Ishikawa (cell line): ENCODE results near the gene ERMP1.

Experiments used
- CEBPB ChIP-seq: IDR thresholded peaks from 2 replicates; pipeline ENCODE4 v1.6.1; 2012
- CREB1 ChIP-seq: IDR thresholded peaks from 2 replicates; pipeline ENCODE4 v1.6.1; 2012; ENCODE audit warnings: low read depth
- EGR1 ChIP-seq: IDR thresholded peaks from 2 replicates; pipeline ENCODE4 v1.6.1; 2012
- EP300 ChIP-seq: IDR thresholded peaks from 2 replicates; pipeline ENCODE4 v1.6.1; 2012; ENCODE audit warnings: borderline replicate concordance
- FOXM1 ChIP-seq: IDR thresholded peaks from 2 replicates; pipeline ENCODE4 v1.6.1; 2012; ENCODE audit warnings: low read depth, borderline replicate concordance
- NFIC ChIP-seq: IDR thresholded peaks from 2 replicates; pipeline ENCODE4 v1.6.1; 2012
- RAD21 ChIP-seq: IDR thresholded peaks from 2 replicates; pipeline ENCODE4 v1.6.1; 2012; ENCODE audit warnings: low read depth
- REST ChIP-seq: IDR thresholded peaks from 2 replicates; pipeline ENCODE4 v1.6.1; 2012; ENCODE audit warnings: low read depth, mild to moderate bottlenecking
- TAF1 ChIP-seq: IDR thresholded peaks from 2 replicates; pipeline ENCODE4 v1.6.1; 2012; ENCODE audit warnings: low read depth, mild to moderate bottlenecking
- TCF12 ChIP-seq: IDR thresholded peaks from 2 replicates; pipeline ENCODE4 v1.6.1; 2012; ENCODE audit warnings: low read depth
- TEAD4 ChIP-seq: IDR thresholded peaks from 2 replicates; pipeline ENCODE4 v1.6.1; 2012
- YY1 ChIP-seq: IDR thresholded peaks from 2 replicates; pipeline ENCODE4 v1.6.1; 2012; ENCODE audit warnings: low read depth
- ZBTB7A ChIP-seq: IDR thresholded peaks from 2 replicates; pipeline ENCODE4 v1.6.1; 2012; ENCODE audit warnings: low read depth
- TF ChIP-seq, protein P1 (sequence below): IDR thresholded peaks from 2 replicates; pipeline ENCODE4 v1.6.1; 2012
- TF ChIP-seq, protein P2 (sequence below): IDR thresholded peaks from 2 replicates; pipeline ENCODE4 v1.6.1; 2012

Gene ERMP1

DNA sequence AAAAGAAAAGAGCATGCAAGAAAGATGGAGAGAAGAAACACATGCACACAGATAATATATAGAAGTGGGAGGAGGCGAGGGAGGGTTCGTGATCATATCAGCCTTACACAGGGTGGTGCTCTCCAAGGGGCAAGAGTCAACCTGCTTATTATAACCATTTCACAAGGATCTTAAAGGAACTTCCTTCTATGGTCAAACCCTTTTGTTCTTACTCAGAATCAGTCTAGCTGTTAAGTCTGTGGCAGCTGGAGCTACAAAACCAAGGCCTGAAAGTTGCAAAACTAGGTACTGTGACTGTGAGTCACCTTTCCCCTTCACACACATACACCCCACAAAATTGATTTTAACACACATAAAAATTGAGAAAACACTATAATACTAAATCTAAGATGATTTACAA lies 18.5 kb upstream of the ERMP1 start:
- no peak for TF ChIP-seq CREB1
- TF ChIP-seq NFIC: no peak
- no peak for TF ChIP-seq YY1
- no peak for TF ChIP-seq TAF1
- TF ChIP-seq CEBPB: no peak
- TF ChIP-seq, protein P1, sequence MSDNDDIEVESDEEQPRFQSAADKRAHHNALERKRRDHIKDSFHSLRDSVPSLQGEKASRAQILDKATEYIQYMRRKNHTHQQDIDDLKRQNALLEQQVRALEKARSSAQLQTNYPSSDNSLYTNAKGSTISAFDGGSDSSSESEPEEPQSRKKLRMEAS: no peak
- TF ChIP-seq TCF12: no peak
- TF ChIP-seq ZBTB7A: no peak
- TF ChIP-seq RAD21: no peak
- no peak for TF ChIP-seq TEAD4
- no peak for TF ChIP-seq FOXM1
- no peak for TF ChIP-seq REST
- no peak for TF ChIP-seq EP300
- TF ChIP-seq, protein P2, sequence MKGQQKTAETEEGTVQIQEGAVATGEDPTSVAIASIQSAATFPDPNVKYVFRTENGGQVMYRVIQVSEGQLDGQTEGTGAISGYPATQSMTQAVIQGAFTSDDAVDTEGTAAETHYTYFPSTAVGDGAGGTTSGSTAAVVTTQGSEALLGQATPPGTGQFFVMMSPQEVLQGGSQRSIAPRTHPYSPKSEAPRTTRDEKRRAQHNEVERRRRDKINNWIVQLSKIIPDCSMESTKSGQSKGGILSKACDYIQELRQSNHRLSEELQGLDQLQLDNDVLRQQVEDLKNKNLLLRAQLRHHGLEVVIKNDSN: no peak
- no peak for TF ChIP-seq EGR1

- no peak for TF ChIP-seq FOXM1
- no peak for TF ChIP-seq YY1
- TF ChIP-seq, protein P2: no peak
- no peak for TF ChIP-seq RAD21
- TF ChIP-seq NFIC: no peak
- TF ChIP-seq TCF12: no peak
- no peak for TF ChIP-seq TAF1
- TF ChIP-seq, protein P1: no peak
- TF ChIP-seq CEBPB: no peak
- TF ChIP-seq ZBTB7A: no peak
- TF ChIP-seq TEAD4: no peak
- no peak for TF ChIP-seq CREB1
Observed at GRCh38 chr9:5850724-5851122, 17.8 kb upstream of the ERMP1 start.

DNA sequence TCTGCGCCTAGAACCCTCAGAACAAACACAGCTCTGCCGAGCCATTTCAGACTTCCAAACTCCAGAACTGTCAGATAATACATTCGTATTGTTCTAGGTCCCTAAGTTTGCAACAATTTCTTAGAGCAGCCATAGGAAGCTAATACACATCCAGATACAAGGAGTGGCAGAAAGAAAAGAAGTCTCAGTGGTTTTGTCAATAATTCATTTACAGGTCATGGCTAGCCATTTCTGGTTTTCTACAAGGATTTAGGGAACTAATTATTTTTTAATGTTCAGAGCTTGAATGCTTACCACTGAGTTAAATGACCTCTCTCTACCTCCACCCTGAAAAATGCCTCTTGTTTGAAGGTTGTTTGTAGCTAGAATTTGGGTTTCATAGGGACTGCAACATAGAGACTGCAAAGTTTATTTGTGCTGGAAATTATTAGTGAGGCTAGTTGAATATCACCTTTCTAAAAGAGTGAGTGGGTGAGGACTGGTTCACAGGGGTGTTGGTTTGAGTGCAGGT lies 15.5 kb upstream of the ERMP1 start:
- TF ChIP-seq YY1: no peak
- no peak for TF ChIP-seq TAF1
- TF ChIP-seq NFIC: no peak
- no peak for TF ChIP-seq FOXM1
- no peak for TF ChIP-seq CEBPB
- no peak for TF ChIP-seq CREB1
- TF ChIP-seq EGR1: no peak

DNA sequence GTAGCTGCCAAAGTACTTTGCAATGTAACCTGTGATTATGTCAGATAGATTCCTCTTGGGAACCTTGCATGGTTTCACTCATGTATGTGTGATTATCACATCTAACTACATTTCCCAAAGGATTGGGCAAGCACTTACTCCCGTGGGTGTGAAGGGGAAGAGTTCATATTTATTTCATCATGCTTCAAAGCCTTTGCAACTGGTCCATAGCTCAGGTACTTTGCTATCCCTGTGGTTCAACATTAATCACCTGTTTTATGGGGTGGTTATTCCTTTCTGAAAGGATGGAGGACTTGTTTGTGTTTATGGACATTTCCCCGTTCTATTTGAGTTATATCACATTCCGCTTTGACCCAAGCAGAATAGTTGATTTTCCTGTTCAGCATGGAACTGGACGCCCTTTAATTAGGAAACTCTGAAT lies 13.6 kb upstream of the ERMP1 start:
- TF ChIP-seq CREB1 (no peak), EP300 (no peak), REST (no peak), TCF12 (no peak)
- TF ChIP-seq, protein P2: no peak

- TF ChIP-seq NFIC (no peak), CEBPB (no peak), ZBTB7A (no peak), FOXM1 (no peak), CREB1 (no peak), REST (no peak), TCF12 (no peak), TEAD4 (no peak)
- TF ChIP-seq, protein P2: no peak
Observed at GRCh38 chr9:5846096-5846495, 13.2 kb upstream of the ERMP1 start.
